OCI-LY3 (cell line): ENCODE results near the gene DUSP7.

Experiments used
- H2AFZ ChIP-seq: fragments of 200-600, 300-600 bp; shearing (Covaris generic); 2 replicates; pipeline ENCODE4 v1.6.0; 2014; ENCODE audit warnings: antibody characterized with exemption, low read depth, low read length
- H3K27ac ChIP-seq: fragments of 200-600, 300-600 bp; sonication (generic); 2 replicates; pipeline ENCODE4 v1.5.1; 2014; ENCODE audit warnings: mild to moderate bottlenecking, low read length, moderate library complexity, mixed read lengths
- H3K27me3 ChIP-seq: fragments of 200-600, 300-600 bp; sonication (generic); 2 replicates; pipeline ENCODE4 v1.6.1; 2014; ENCODE audit warnings: low read depth, low read length, mixed read lengths
- H3K36me3 ChIP-seq: fragments of 200-600, 300-600 bp; sonication (generic); replicated peaks from 2 replicates; pipeline ENCODE3; 2014; ENCODE audit warnings: low read depth, low read length, mixed read lengths
- H3K4me1 ChIP-seq: fragments of 300-600, 200-600 bp; sonication (generic); 2 replicates; pipeline ENCODE4 v1.6.1; 2014; ENCODE audit warnings: low read length, mixed read lengths
- H3K4me2 ChIP-seq: fragments of 200-600, 300-600 bp; sonication (generic); 2 replicates; pipeline ENCODE4 v1.6.1; 2014; ENCODE audit warnings: low read length, mixed read lengths
- H3K4me3 ChIP-seq: fragments of 300-600, 200-600 bp; sonication (generic); 2 replicates; pipeline ENCODE4 v1.5.1; 2014; ENCODE audit warnings: antibody characterized with exemption, mild to moderate bottlenecking, low read length, moderate library complexity
- H3K79me2 ChIP-seq: fragments of 300-600, 200-600 bp; shearing (Covaris generic); 2 replicates; pipeline ENCODE4 v1.6.1; 2014; ENCODE audit warnings: mild to moderate bottlenecking, low read length, mixed read lengths
- H3K9ac ChIP-seq: fragments of 300-600, 200-600 bp; shearing (Covaris generic); 2 replicates; pipeline ENCODE4 v1.6.0; 2014; ENCODE audit warnings: mild to moderate bottlenecking, low read length, moderate library complexity
- H3K9me3 ChIP-seq: fragments of 200-600, 300-600 bp; shearing (Covaris generic); 2 replicates; pipeline ENCODE4 v1.6.1; 2014; ENCODE audit warnings: low read length, mixed read lengths; ENCODE audit not compliant: insufficient read depth
- H4K20me1 ChIP-seq: fragments of 200-600, 300-600 bp; sonication (generic); 2 replicates; pipeline ENCODE4 v1.6.1; 2016; ENCODE audit warnings: low read length, mixed read lengths; ENCODE audit not compliant: insufficient read depth
- EZH2phosphoT487 ChIP-seq: fragments of 200-600 bp; shearing (Covaris generic); IDR thresholded peaks from 2 replicates; pipeline ENCODE4 v1.6.1; 2018; ENCODE audit warnings: antibody characterized with exemption, mixed run types, low read depth
- TF ChIP-seq, protein P1 (sequence below): fragments of 200-600, 300-600 bp; sonication (generic); IDR thresholded peaks from 2 replicates; pipeline ENCODE4 v1.5.1; 2014; ENCODE audit warnings: antibody characterized with exemption, low read length, low read depth

The DUSP7 gene

DNA sequence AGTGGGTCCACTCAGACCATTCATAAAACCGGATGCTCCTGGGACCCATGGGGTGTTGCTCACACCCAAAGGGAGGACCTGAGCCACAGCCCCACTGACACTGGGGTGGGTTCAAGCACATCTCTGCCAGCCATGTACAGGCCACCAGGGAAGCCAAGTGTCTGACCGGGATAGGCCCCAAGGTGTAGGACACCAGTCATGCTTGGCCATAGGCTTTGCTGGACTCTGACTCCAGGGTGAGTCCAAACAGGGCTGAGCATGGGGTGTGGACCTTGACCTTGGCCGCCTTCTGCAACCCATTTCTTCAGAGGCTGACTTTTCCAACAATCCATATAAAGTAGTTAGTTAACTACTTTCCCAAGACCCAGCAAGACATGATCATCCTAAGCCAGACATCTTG, 31.4 kb upstream of the DUSP7 start:
- Histone ChIP-seq H3K79me2 (no peaks in the 10 kb centered on the region), H3K9me3 (no peaks in the 10 kb centered on the region), H3K9ac (no peak overlapping the region), H3K36me3 (no peaks in the 10 kb centered on the region), H3K4me1 (no peaks in the 10 kb centered on the region), H3K4me2 (no peak overlapping the region), H3K27ac (no peak overlapping the region), H2AFZ (no peak overlapping the region), H3K27me3 (no peaks in the 10 kb centered on the region), H4K20me1 (no peaks in the 10 kb centered on the region), H3K4me3 (no peak overlapping the region)
- TF ChIP-seq, protein P1, sequence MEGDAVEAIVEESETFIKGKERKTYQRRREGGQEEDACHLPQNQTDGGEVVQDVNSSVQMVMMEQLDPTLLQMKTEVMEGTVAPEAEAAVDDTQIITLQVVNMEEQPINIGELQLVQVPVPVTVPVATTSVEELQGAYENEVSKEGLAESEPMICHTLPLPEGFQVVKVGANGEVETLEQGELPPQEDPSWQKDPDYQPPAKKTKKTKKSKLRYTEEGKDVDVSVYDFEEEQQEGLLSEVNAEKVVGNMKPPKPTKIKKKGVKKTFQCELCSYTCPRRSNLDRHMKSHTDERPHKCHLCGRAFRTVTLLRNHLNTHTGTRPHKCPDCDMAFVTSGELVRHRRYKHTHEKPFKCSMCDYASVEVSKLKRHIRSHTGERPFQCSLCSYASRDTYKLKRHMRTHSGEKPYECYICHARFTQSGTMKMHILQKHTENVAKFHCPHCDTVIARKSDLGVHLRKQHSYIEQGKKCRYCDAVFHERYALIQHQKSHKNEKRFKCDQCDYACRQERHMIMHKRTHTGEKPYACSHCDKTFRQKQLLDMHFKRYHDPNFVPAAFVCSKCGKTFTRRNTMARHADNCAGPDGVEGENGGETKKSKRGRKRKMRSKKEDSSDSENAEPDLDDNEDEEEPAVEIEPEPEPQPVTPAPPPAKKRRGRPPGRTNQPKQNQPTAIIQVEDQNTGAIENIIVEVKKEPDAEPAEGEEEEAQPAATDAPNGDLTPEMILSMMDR, result no peak
- TF ChIP-seq EZH2phosphoT487, result no peak

DNA sequence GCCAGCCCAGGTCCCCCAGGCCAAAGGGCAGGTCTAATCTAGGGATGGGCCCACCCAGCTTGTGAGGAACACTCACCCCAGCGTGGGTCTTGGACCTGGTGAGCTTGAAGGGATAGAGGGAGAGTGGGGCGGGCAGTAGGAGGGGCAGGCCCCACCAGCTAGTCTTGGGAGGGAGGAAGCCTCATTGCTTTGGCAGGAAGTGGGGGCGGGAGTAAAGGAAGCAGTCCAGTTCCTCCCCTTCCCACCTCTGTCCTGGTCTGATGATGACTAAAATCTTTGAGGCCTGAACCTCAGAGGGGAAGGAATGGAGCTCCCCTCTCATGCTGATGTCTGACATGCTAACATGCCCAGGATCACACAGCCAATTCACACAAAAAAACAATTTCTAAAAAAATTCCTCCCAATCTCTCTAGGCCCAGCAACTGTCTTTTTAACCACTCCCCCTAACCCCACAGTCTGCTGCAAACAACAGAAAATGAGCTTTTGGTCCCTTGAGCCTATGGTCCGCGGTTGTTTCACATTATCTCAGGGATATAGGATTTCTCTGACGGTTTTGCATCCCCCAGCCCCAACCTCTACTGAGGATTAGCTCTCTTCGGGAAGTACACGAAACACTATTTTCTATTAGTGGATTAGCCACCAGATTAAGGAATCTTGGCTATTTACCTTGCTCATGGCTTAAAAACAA, 30.7 kb upstream of the DUSP7 start:
- Histone ChIP-seq H3K27me3 (no peaks in the 10 kb centered on the region), H3K4me2 (no peak overlapping the region), H4K20me1 (no peaks in the 10 kb centered on the region), H3K9me3 (no peaks in the 10 kb centered on the region), H2AFZ (no peak overlapping the region), H3K9ac (no peak overlapping the region), H3K4me3 (no peak overlapping the region), H3K4me1 (no peaks in the 10 kb centered on the region), H3K79me2 (no peaks in the 10 kb centered on the region), H3K36me3 (no peaks in the 10 kb centered on the region), H3K27ac (no peak overlapping the region)
- no peak for TF ChIP-seq EZH2phosphoT487
- TF ChIP-seq, protein P1, result no peak

DNA sequence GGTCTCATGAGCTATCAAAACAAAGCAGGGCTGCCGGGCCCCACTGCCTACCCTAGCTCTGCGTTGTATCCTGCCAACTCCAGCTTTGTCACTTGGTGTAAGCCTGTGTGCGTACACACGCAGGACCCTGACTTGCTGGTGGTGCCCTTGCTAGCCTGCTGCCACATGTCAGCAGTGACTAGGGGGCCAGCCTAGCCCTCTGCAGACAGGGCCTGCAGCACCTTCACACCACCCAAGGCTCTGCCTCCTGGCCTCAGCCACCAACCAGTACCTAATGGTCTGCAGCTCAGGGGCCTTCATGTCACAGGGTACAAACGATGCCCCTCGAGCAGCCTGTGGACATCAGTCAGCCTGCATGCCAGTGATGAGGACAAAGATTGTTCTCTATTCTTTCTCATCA, 30.1 kb upstream of the DUSP7 start:
- no peak overlapping the region for H3K4me3 ChIP-seq
- H2AFZ ChIP-seq, result no peak overlapping the region
- H3K9ac ChIP-seq, result no peak overlapping the region
- H4K20me1 ChIP-seq, result no peaks in the 10 kb centered on the region
- no peaks in the 10 kb centered on the region for H3K36me3 ChIP-seq
- H3K4me2 ChIP-seq, result no peak overlapping the region
- TF ChIP-seq, protein P1, result no peak
- TF ChIP-seq EZH2phosphoT487, result no peak
- no peaks in the 10 kb centered on the region for H3K4me1 ChIP-seq
- H3K79me2 ChIP-seq, result no peaks in the 10 kb centered on the region
- H3K9me3 ChIP-seq, result no peaks in the 10 kb centered on the region
- no peaks in the 10 kb centered on the region for H3K27me3 ChIP-seq
- H3K27ac ChIP-seq, result no peak overlapping the region

DNA sequence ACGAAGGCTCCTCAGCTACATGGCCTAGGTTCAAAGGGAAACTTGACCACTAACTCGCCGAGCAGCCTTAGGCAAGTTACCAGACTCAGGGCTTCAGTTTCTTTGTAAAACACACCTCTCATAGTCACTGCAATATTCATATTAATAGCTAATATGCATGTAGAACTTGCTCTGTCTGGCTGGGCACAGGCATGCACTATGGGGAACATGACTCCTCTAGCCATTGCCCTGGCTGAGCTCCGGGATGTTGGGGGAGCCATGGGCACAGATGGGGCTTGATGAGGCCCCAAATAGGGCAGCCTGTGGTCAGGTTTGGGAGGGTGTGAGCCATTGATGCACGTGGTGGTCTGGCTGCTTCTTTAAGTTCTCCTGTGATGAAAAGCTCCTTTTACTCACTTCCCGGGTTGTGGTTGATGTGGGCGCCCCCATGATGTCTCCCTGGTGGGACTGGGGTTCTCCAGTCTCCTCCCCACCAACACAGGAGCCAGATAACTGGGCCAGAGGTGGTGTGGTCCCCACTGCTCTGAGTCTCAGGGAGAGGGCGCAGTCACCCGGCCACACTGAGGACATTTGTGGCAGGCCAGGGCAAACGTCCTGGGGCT, 29.4 kb upstream of the DUSP7 start:
- H3K9ac ChIP-seq, result no peak overlapping the region
- H3K4me2 ChIP-seq, result no peak overlapping the region
- TF ChIP-seq EZH2phosphoT487, result no peak
- TF ChIP-seq, protein P1, result no peak
- H4K20me1 ChIP-seq, result no peaks in the 10 kb centered on the region
- no peak overlapping the region for H3K4me3 ChIP-seq
- no peak overlapping the region for H3K27ac ChIP-seq
- H3K27me3 ChIP-seq, result no peaks in the 10 kb centered on the region
- no peaks in the 10 kb centered on the region for H3K9me3 ChIP-seq
- H3K4me1 ChIP-seq, result no peaks in the 10 kb centered on the region
- H3K36me3 ChIP-seq, result no peaks in the 10 kb centered on the region
- H2AFZ ChIP-seq, result no peak overlapping the region
- no peaks in the 10 kb centered on the region for H3K79me2 ChIP-seq
